T-helper 22 cell (primary cell): ENCODE results near the gene AMOTL1.
"Not testable (repeated sequence)": the region's sequence is repeated elsewhere in the genome, so short reads cannot be mapped to it uniquely, and the experiment has no call there.

Experiments
- DNase-seq: peaks from one replicate; pipeline ENCODE4 v3.0.0-alpha.2; 2020; ENCODE audit warnings: low read depth

Gene AMOTL1

DNA sequence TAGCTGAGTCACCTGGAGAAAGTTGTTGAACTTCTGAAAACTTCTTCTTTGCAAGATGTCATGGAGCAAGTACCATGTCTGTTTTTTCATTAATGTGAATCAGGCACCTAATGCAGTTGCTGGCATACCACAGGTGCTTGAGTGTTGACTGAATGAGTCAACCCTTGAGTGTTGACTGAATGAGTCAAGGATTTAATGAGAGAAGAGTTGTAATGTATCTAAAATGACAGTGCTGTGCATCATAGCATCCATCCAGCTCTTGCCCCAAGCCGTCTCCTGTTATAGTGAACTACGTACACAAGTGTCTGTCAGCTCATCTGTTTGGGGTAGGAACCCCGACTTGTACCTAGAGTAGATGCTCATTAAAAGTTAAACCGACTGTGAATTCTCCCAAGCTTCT is 112.1 kb downstream of the AMOTL1 start:
- DNase-seq, result no peak

- no peak for DNase-seq
Measured at GRCh38 chr11:94882931-94883330, 114.8 kb downstream of the AMOTL1 start.

DNA sequence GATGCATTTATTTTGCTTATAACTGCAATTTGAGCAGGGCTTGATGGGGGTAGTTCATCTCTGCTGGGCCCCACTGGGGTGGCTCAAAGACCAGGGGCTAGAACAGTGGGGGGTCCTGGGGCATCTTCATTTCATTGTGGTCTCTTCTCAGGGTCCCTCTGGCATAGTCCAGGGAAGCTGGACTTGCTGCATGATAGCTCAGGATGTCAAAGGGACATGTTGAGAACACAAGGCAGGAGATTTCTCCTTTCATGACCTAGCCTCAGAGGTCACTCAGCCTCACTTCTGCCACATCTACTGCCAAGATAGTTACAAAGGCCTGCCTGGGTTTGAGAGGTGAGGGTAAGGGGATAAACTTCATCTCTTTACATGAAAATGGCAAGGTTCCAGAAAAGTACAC is 115.7 kb downstream of the AMOTL1 start:
- DNase-seq, result no peak

DNA sequence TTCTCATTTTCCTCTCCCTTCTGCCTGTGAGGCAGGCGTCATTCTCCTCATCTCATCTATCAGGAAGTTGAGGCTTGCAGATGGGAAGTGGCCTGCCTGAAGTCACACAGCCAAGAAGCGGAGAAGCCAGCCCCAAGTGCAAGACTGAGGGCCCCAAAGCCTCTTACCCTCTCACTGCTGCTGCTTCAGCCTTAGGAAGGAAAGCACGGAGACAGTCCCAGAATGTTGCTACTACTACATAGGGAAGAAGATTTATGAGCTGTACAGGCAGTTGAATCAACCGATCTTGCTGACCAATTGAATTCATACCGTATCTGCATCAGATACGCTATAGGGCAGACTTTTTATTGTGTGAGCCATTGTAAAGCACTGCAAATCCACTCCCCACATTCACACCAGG is 116.2 kb downstream of the AMOTL1 start:
- no peak for DNase-seq

DNA sequence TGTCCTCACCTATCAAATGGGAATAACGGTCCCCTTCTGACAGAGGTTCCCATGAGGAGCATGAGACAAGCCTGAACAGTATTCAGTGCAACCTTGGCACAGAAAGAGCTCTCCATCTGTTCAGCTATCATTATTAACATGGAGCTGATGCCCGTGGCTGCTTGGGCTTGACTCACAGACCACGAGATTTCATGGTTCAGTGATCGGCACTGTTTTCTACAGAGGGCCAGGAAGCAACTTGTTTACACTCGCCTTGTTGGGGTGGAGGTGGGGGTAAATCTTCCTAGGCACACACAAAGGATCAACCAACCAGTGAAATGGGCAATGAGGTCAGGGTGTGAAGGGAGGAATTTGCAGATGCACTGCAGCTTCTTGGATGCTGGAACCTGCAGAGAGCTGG is 117.0 kb downstream of the AMOTL1 start:
- DNase-seq, result no peak

- no peak for DNase-seq
Measured at GRCh38 chr11:94885581-94885980, 117.4 kb downstream of the AMOTL1 start.

GRCh38 chr11:94888204-94888603 is 120.0 kb downstream of the AMOTL1 start:
- no peak for DNase-seq

DNA sequence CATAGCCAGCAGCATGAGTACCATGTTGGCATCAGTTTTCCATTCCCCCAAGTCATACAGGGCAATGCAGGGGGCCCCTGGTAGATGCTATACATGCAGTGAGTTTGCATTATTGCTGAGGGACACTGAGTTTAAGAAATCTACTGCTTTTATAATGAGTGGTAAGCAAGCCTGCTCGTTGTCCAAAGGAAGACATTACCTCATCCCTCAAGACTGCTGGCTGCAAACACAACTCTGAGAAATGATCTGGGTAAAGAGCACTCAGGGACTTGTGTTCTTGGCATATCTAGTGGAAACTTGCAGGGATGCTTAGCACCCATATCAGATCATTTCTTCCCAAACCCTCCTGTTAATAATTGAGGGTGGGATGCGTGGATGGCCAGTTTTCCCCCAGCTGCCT is 127.3 kb downstream of the AMOTL1 start:
- DNase-seq, result no peak

DNA sequence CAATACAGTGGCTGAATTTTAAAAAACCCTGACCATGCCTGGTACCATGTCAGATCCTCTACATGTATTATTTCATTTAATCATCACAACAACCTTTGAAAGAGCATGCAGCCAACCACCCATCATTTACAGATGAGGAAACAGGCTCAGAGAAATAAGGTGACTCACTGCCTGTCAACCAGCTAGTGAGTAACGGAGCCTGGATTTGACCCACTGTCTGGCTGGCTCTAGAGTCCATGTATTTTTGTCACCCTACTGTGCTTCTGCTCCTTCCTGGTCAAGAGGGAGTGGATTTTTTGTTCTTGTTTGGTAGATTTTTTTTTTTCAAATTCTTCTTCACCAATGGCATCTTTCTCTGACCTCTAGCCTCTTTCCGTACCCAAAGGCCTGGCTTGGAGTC is 127.8 kb downstream of the AMOTL1 start:
- DNase-seq, result no peak

DNA sequence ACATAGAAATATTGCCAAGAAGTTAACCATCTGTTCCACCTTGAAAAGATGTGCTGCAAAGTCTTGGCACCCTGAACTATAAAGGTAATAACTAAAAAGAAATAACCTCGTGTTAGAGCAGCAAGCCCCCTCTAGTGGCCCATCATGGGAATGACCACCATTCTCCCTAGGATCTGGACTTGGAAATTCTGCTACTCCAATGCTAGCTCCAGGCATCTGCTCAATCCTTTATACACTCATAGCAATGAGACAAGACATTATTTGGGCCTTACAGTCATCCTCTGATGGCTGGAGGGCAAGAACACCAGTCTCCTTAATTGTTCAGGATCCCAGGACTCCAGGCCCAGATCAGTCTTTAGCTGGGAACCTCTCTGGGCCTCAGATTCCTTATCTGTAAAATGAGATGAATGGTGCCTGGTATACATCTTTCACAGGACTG is 129.2 kb downstream of the AMOTL1 start:
- DNase-seq, result no peak

- DNase-seq, result no peak
Measured at GRCh38 chr11:94907226-94907625, 139.1 kb downstream of the AMOTL1 start.

- DNase-seq, result no peak
Measured at GRCh38 chr11:94909371-94909820, 141.2 kb downstream of the AMOTL1 start.

- DNase-seq, result no peak
Measured at GRCh38 chr11:94910270-94910669, 142.1 kb downstream of the AMOTL1 start.

GRCh38 chr11:94910779-94911178 is 142.6 kb downstream of the AMOTL1 start:
- no peak for DNase-seq

DNA sequence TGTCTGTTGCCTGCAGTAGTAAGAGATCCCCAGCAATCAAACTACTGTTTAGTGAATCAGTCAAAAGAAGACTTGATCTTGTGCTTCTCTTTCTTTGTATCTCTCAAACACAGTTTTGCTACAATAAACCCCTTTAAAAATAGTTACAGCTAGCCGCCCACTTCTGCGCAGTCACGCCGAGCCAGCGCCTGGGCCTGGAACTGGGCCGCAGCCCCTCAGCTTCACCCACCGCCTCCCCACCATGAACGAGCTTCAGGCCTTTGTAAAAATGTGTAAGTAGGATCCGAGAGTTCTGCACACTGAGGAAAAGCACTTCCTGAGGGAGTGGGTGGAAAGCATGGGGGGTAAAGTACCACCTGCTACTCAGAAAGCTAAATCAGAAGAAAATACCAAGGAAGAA is 144.7 kb downstream of the AMOTL1 start:
- DNase-seq, result no peak

- not testable (repeated sequence) for DNase-seq
Measured at GRCh38 chr11:94913718-94914394, 145.7 kb downstream of the AMOTL1 start.

DNA sequence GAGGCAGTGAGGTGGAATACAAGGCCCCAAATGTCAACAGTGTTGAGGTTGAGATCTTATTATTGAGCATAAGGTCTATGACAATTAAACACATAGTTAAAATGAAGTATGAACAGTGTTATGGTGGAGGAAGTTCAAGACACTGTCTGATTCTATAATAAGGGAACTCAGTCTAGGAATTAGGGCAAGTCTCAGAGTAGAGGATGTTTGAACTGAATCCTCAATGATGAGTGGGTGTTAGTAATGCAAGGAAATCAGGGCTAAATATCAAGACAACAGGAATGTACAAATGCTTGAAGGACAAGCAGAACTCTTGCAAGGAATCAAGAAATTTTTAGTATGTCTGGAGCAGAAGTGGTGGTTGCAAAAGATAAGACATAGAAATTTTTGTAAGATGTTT is 152.2 kb downstream of the AMOTL1 start:
- DNase-seq, result no peak

GRCh38 chr11:94922321-94923003 is 154.3 kb downstream of the AMOTL1 start:
- no peak for DNase-seq

DNA sequence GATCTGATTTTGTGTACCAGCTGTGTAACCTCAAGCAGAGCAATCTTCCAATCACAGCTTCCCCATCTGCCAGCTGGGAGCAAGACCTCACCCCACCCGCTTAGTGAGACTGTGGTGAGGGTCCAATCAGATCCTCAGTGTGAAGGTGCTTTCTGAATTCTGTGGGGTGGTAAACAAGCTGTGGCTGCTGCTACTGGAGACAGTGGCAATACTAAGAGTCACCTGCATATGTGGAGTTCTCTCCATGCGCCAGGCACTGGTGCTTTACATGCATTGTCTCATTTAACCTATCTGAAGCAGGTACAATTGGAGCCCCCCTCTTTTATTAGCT is 154.8 kb downstream of the AMOTL1 start:
- DNase-seq, result no peak

DNA sequence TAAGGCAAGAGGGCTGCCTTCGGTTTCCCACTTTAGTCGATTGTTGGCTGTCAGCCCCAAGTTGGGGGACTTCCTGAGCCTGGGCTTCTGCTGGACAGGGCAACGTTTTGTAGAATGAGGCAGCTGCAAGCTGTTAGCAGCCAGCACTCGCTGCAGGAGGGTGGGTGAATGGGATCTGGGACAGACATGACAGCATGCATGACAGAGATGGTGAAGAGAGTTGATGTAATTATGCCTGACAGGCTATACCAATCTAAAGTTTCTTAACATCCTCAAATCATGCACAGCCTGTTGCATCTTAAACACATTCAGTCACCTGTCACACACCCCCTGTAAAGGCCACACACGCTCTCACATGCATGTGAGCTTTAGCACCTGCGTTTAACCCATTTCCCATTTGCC is 156.0 kb downstream of the AMOTL1 start:
- no peak for DNase-seq

GRCh38 chr11:94924612-94925011 is 156.5 kb downstream of the AMOTL1 start:
- DNase-seq, result no peak

- no peak for DNase-seq
Measured at GRCh38 chr11:94925422-94926270, 157.5 kb downstream of the AMOTL1 start.

GRCh38 chr11:94926271-94926625 is 158.1 kb downstream of the AMOTL1 start:
- no peak for DNase-seq
